Spinal cord (tissue), 10 donors: ENCODE measurements around the gene SLC22A1. TPM values are rescaled to one million over a fixed set of nuclear protein-coding genes. Genes with fewer than 3 reads are reported as not detected.

Experiments used
- DNase-seq, 6 donors: peaks; one replicate each; pipeline versions ENCODE4 v3.0.0 to v3.0.0-alpha.2; 2013 to 2015; ENCODE audit warnings: low spot score in 6 of 6, low read depth in 4 of 6
- H3K27ac ChIP-seq: one replicate; pipeline ENCODE4 v1.5.1; 2013; ENCODE audit warnings: low read depth, low read length, control low read depth
- H3K27me3 ChIP-seq: one replicate; pipeline ENCODE4 v1.6.1; 2013; ENCODE audit warnings: low read length; ENCODE audit not compliant: control insufficient read depth, insufficient read depth
- H3K36me3 ChIP-seq: one replicate; pipeline ENCODE4 v1.6.1; 2013; ENCODE audit warnings: low read length; ENCODE audit not compliant: control insufficient read depth, insufficient read depth
- H3K4me1 ChIP-seq: one replicate; pipeline ENCODE4 v1.6.1; 2013; ENCODE audit warnings: low read length; ENCODE audit not compliant: control insufficient read depth, insufficient read depth
- H3K4me3 ChIP-seq: one replicate; pipeline ENCODE4 v1.5.1; 2013; ENCODE audit warnings: low read depth, low read length, control low read depth
- H3K9me3 ChIP-seq: one replicate; pipeline ENCODE4 v1.6.1; 2013; ENCODE audit warnings: low read length; ENCODE audit not compliant: control insufficient read depth, insufficient read depth
- WGBS: methylation state at CpG from one replicate; pipeline ENCODE4 v1.1.5; 2013; ENCODE audit warnings: missing lambda C conversion rate; ENCODE audit not compliant: insufficient coverage; 5-methylcytosine and 5-hydroxymethylcytosine counted together
- polyA plus RNA-seq, 2 donors: library from polyadenylated mRNA; unstranded; fragments of 120-200 nt; gene quantifications; one replicate each; pipeline ENCODE4 v1.2.1, GENCODE V29; 2013; ENCODE audit not compliant: insufficient read length in 2 of 2
- total RNA-seq, 2 donors: library from RNA; depleted of rRNA in 1 of 2; stranded (reverse); fragments of 120-200 nt in 1 of 2; fragments of >200 nt in 1 of 2; gene quantifications; one replicate each; pipeline versions ENCODE4 v1.2.3 to v1.2.4, GENCODE V29; 2013 to 2014
- donor health status: healthy.

The SLC22A1 gene
- total and polyA plus RNA-seq, 4 donors = 0.35 to 1.2 (median 0.59) TPM; not detected in 1

GRCh38 chr6:160142115-160142715 lies 20.6 kb downstream of the SLC22A1 start:
- Histone ChIP-seq H3K9me3 (no peaks in the 10 kb centered on the region), H3K4me3 (no peak overlapping the region), H3K27me3 (no peaks in the 10 kb centered on the region), H3K4me1 (peaks cover 23% of the 10 kb centered on the region), H3K27ac (peak overlapping the region; percentile 4), H3K36me3 (no peaks in the 10 kb centered on the region)
- DNase-seq = no peak
- 89% methylated on average over 8 of the region's 8 CpGs for WGBS

DNA sequence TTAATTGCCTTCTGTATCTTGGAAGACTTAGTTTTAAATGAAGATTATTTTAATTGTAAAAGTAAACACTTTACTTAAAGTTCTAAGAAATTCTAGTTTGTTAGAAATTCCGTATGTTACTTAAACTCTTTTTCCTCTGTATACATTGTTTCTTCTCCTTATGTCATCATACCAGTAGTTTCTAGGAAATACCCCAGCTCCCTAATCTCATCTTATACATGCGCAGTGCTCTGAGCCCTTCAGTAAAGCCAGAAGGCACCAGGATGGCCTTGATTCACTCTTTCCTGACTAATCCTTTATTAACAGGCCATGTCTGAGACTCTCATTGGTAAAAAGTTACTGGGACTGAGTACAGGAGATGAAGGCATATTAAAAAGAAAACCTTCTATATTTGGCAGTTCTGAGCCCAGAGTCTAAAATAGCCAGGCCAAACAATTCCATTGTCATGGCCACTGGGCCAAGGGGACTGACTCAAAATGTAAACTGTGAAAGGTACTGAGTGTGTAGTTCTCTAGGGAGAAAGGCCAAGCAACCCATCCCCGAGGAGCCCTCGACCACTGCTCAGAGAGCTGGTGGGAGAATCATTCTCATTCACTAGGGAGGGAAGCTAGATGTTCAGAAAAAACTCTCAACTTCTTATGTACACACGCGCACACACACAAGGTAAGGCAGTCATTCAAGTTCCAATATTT lies 25.0 kb downstream of the SLC22A1 start:
- no peaks in the 10 kb centered on the region for H3K36me3 ChIP-seq
- H3K4me3 ChIP-seq = no peak overlapping the region
- peaks cover 10% of the 10 kb centered on the region for H3K4me1 ChIP-seq
- DNase-seq = no peak
- H3K27ac ChIP-seq = no peak overlapping the region
- no peaks in the 10 kb centered on the region for H3K27me3 ChIP-seq
- WGBS = no CpG with 5 or more reads among the region's 6 CpGs
- H3K9me3 ChIP-seq = no peaks in the 10 kb centered on the region

- DNase-seq = no peak
- WGBS = 100% methylated on average over 1 of the region's 3 CpGs
- no peaks in the 10 kb centered on the region for H3K36me3 ChIP-seq
- H3K9me3 ChIP-seq = no peaks in the 10 kb centered on the region
- H3K4me1 ChIP-seq = peaks cover 5% of the 10 kb centered on the region
- H3K27ac ChIP-seq = no peak overlapping the region
- H3K4me3 ChIP-seq = no peak overlapping the region
- H3K27me3 ChIP-seq = no peaks in the 10 kb centered on the region
These were observed 25.5 kb downstream of the SLC22A1 start for GRCh38 chr6:160147146-160147536.

DNA sequence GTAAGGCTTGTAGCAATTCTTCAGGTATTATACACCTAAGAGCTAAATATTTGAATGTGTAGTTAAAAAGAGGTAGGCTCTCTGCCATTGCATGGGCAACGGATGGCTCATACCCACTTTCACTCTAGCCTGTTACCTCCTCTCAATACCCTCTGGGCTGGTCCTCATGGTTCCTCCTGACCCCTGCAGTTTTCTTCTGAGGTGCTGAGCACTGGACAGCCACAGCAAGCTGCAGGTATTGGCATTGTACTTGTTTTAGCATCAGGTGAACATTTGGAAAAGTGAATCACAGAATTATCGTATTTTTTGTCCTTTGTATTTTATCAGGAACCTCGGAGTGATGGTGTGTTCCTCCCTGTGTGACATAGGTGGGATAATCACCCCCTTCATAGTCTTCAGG lies 32.9 kb downstream of the SLC22A1 start:
- no peaks in the 10 kb centered on the region for H3K4me1 ChIP-seq
- H3K27me3 ChIP-seq = no peaks in the 10 kb centered on the region
- no peak for DNase-seq
- H3K4me3 ChIP-seq = no peak overlapping the region
- no peaks in the 10 kb centered on the region for H3K36me3 ChIP-seq
- H3K9me3 ChIP-seq = no peaks in the 10 kb centered on the region
- H3K27ac ChIP-seq = no peak overlapping the region
- no CpG with 5 or more reads among the region's 3 CpGs for WGBS

- Histone ChIP-seq H3K4me1 (peaks cover 8% of the 10 kb centered on the region), H3K4me3 (no peak overlapping the region), H3K27me3 (no peaks in the 10 kb centered on the region), H3K27ac (no peak overlapping the region), H3K9me3 (no peaks in the 10 kb centered on the region), H3K36me3 (no peaks in the 10 kb centered on the region)
- no peak for DNase-seq
- WGBS = no CpG with 5 or more reads among the region's 1 CpG
These were observed 35.2 kb downstream of the SLC22A1 start for GRCh38 chr6:160156842-160157241.

DNA sequence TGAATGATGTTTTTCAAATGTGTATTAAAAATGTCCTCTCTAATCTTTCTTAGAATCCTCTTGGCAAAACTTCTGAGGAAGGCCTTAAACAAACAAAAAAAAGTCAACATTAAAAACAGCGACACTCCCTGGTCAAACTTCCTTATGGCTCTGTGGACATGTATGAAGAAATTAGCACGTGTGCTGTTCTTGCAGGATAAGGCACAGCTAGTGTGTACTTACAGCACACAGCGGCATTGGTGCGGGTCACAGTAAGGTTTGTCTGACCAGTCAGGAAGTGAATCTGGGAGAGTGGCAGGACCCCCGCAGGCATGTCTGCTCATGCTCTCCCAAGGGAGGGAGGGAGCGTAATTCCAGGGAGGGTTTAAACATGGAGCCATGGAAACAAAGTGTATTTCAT lies 38.8 kb downstream of the SLC22A1 start:
- H3K36me3 ChIP-seq = no peaks in the 10 kb centered on the region
- H3K27me3 ChIP-seq = no peaks in the 10 kb centered on the region
- H3K9me3 ChIP-seq = no peaks in the 10 kb centered on the region
- H3K4me1 ChIP-seq = peaks cover 8% of the 10 kb centered on the region
- DNase-seq = no peak
- 48% methylated on average over 6 of the region's 6 CpGs for WGBS
- H3K27ac ChIP-seq = no peak overlapping the region
- no peak overlapping the region for H3K4me3 ChIP-seq

DNA sequence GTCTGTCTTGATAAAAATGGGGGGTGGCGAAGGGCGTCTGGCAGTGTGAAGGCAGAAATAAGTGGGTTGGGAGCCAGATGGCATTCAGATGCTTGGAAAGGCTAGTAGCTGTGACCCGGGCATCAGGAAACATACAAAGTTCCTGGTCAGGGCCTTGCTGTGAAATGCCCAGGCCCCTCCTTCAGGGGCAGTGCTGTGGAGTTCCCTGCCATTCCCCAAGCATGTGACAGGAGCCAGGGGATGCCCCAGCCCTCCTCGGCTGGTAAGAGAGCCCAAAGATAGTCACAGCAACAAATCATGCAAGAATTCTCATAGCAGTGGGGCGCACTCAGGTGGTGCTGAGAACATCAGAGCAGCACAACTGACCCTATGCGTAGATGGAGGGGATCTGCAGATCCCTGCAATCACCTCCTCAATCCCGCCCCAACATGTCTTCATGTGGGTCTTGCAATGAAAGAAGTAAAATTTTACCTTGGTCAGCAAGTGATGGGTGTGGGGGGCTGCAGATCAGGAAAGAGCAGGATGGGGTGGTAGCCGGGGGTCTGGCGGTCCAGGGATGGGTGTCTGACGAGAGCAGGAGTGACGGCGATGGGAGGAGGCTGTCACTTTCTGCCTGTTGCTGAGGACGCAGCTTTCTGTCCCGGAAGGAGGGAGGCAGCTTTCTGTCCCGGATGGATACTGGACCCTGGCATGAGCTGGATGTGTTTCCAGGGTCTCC lies 39.5 kb downstream of the SLC22A1 start:
- Histone ChIP-seq H3K27me3 (no peaks in the 10 kb centered on the region), H3K9me3 (no peaks in the 10 kb centered on the region), H3K4me1 (peaks cover 8% of the 10 kb centered on the region), H3K36me3 (no peaks in the 10 kb centered on the region), H3K4me3 (no peak overlapping the region), H3K27ac (no peak overlapping the region)
- 77% methylated on average over 12 of the region's 15 CpGs for WGBS
- DNase-seq = no peak

DNA sequence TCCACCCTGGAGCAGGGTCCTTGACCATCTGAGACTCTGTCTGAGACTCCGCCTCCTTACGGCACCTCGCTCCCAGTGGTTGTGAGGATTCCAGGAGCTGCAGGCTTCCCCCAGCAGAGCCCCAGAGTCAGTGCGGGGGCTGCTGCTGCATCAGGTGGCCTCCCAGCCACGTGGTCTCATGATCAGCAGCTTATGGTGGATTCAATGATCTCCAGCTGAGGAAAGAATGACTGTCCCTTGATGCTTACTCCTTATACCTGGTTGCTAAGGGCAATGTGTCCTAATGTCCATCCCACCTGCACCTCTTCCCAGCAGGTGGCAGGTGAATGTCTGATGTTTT lies 40.0 kb downstream of the SLC22A1 start:
- WGBS = 69% methylated on average over 5 of the region's 5 CpGs
- no peak overlapping the region for H3K4me3 ChIP-seq

DNA sequence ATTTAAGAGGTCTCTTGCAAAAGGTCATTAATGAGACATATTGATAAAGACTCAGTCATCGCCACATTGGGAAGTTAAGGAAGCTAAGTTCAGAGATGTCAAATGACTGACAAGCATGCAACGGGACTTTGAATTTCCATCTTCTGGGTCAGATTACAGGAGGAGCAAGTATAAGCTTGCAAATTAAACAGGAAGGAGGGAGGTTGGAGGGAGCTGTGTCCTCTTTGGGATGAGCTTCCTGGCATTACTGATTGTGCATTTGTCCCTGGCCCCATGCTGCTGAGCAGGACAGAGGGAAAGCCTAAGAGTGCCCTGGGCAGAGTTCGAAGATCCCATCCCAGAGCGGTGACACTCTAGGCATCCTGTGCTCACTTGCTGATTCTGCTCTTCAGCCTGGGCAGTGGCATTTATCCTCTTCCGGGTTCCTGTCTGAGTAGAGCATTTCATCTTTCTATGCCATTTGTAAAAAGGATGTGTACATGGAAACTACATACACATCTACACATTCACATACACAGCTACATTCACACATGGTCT lies 40.5 kb downstream of the SLC22A1 start:
- Histone ChIP-seq H3K36me3 (no peaks in the 10 kb centered on the region), H3K9me3 (no peaks in the 10 kb centered on the region), H3K4me1 (peaks cover 8% of the 10 kb centered on the region), H3K27me3 (no peaks in the 10 kb centered on the region), H3K27ac (no peak overlapping the region), H3K4me3 (no peak overlapping the region)
- no peak for DNase-seq
- 83% methylated on average over 4 of the region's 5 CpGs for WGBS

More for the DNA sequence above, 40.0 kb downstream of the SLC22A1 start:
- Histone ChIP-seq H3K4me1 (peaks cover 8% of the 10 kb centered on the region), H3K27ac (no peak overlapping the region), H3K27me3 (no peaks in the 10 kb centered on the region), H3K9me3 (no peaks in the 10 kb centered on the region), H3K36me3 (no peaks in the 10 kb centered on the region)
- no peak for DNase-seq
